DMS53 treated with DMSO at 0.1 percent for 48 hours (cell line): ENCODE results near the gene UROS.

ENCODE experiments used
- DNase-seq: peaks from one replicate; lab custom pipeline; 2025; ENCODE audit not compliant: unreplicated experiment; lab: John Stamatoyannopoulos, UW

UROS gene

GRCh38 chr10:125792342-125793300, 30.4 kb downstream of the UROS start:
- no peak for DNase-seq

GRCh38 chr10:125788156-125789034, 34.7 kb downstream of the UROS start:
- DNase-seq = peak; percentile 3

DNA sequence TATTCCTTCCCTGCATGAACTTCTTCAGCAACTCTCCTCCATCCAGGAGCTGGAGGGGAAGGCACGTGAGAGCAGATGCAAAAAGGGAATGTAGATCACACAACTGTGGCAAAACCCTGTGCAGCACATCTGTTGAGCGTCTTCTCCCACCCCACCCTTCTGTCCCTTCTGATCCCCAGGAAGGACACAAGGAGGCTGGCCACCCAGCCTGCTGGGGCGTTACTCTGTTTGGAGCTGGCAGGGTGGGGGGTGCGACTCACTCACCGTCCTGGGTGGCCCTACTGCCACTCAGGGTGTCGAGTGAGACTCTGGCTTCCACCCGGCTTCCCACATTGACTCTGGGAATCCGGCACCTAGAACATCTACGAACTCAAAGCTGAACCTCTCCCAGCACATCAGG, 37.3 kb downstream of the UROS start:
- DNase-seq = no peak

DNA sequence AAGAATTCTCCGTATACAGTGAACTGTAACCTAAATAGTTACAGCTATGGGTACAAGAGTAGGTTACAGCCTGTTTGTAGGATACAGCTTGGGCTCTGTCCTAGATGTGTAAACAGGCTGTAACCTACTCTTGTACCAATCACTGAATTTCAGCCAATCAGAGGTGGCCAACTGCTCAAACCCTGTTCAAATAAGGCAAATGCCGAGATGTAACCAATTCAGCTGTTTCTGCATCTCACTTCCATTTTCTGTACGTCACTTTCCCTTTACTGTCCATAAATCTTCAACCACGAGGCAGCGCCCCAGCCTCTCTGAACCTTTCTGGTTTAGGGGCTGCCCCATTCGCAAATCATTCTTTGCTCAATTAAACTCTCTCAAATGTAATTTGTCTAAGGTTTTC, 39.1 kb downstream of the UROS start:
- DNase-seq = no peak

- DNase-seq = no peak
Measured at GRCh38 chr10:125783408-125783807, 39.6 kb downstream of the UROS start.

- DNase-seq = no peak
Measured at GRCh38 chr10:125782616-125783015, 40.4 kb downstream of the UROS start.

GRCh38 chr10:125782054-125782453, 41.0 kb downstream of the UROS start:
- no peak for DNase-seq

DNA sequence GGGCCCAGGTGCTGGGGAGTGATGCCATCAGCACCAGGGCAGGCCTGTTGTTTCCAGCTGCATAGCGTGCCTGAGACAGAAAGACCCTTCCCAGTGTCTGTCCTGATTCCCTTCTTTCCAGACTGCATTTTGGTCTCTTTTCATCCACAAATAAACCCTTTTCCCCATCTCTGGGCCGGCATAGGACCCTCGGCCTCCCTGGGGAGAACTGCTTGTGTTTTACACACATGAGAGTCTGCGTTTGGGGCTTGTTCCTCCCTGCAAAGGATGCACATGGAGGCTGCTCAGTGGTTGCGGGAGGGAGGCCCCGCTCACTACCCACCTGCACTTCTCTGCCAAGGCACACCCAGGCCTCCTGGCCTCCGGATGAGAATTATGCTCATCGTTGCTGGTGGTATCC, 41.7 kb downstream of the UROS start:
- no peak for DNase-seq

DNA sequence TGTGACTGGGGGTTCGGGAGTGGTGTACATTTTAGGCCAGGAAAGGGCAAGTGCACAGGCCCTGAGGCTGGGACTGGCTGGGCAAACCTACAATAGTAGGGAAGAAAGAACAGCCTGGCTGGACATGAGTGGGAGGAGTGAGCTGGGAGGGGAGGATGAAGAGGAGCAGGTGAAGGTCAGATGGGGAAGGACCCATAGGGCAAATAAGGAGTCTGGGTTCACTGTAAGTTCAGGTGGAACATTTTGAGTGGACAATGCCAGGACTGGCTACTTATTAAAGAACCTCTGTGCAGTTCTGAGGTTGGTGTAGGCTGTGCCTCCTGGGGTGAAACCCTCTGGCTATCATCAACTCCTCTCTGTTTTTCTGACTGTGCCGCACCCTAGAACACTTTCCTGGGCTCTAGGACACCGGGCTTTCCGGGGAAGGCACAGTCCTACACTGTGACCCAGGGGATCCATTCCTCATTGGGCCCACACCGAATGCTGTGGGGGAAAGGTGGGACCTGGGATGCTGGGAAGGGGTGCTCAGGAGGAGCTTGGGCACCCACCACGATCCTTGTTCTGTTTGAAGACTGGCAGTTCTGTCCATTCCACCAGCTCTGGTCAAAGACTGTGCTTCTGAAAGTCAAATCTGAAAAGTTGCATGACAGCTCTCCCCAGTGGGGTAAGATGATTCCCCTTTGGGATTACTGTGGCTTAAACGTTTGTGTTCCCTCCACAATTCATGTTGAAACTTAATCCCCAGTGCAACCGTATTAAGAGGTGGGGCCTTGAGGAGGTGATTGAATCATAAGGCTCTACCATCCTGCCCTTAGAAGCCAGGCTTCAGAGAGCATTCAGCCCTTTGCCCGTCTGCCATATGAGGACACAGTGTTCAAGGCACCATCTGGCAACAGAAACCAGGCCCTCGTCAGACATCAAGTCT, 43.4 kb downstream of the UROS start:
- no peak for DNase-seq

DNA sequence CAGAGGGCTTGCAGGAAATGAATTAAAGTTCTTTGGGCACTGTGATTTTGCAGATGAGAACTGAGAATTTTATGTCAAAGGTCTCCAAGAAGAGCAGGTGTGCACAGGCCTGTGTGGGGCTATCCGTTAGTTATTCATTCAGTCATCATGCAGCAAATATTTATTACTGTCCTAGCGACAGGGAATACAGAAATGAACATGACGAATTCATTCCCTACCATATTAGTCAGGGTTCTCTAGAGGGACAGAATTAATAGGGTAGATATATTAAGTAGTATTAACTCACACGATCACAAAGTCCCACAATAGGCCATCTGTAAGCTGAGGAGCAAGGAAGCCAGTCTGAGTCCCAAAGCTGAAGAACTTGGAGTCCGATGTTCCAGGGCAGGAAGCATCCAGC, 44.5 kb downstream of the UROS start:
- DNase-seq = no peak

GRCh38 chr10:125777806-125778205, 45.3 kb downstream of the UROS start:
- DNase-seq = no peak

- no peak for DNase-seq
Measured at GRCh38 chr10:125775491-125776106, 47.5 kb downstream of the UROS start, which contains the start of gene MMP21. Gene MMP21, minus strand, starts transcription at chr10:125775821. Its CDS starts 0 bp downstream, at chr10:125775821.

DNA sequence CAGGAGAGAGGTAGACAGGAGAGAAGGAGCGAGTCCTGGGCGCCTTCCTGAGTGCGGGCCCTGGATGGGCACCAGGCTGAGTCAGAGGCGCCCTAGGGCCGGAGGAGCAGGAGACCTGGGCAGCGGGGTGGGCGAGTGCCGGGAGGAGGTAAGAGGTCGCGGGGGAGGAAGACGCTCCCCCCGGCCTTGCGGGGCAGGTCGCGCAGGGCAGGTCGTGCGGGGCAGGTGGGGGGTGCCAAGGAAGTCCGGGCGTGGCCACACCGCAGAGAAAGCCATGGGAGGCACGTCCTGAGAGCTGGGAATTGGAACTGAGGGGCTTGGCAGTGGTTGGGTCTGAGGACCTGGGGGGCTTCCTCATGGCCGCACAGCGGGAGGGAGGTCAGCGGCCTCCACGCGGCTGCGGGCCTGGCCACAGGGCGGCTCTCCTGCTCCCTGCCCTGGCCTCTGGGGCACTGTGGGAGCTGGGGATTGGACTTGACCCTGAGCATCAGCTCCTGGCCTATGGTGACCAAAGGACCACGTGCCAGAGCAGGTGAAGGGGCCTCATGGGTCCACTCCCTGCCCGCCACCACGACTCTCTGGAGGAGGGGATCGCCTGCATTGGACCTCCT, 48.4 kb downstream of the UROS start:
- no peak for DNase-seq

GRCh38 chr10:125773687-125774543, 49.1 kb downstream of the UROS start:
- no peak for DNase-seq

- DNase-seq = no peak
Measured at GRCh38 chr10:125772864-125773180, 50.2 kb downstream of the UROS start.

DNA sequence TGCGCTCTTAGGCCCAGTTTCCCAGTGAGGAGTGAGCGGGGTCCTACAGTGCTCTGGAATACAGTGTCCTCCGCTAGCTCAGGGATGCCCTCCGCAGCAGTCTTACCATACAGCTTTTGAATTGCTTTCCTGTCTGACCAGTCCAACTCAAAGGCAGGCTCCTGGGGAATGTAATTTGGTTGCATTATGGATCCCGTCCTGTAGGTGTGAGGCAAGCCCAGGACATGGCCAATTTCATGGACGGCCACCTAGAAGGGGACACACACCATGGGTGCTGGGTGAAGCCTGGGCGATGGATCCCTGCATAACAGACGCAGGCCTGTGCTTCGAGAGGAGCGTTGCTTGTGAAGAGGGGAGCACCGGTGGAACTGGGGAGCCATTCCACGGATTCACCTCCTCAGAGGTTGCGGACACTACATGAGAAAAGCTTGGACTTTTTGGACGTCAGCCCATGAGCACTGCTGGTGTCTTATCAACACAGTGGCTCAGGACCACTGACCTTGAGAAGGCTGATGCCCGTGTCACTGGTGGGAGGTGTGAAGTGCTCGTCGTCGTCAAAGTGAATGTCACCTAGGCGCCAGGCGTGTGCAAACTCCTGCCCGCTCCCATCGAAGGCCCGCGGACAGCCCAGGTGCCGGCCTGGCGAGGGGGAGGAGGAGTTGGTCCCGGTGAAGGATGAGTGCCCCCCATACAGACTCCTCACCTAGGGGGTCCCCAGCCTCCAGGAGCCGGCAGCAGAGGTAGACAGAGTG, 50.8 kb downstream of the UROS start:
- no peak for DNase-seq

GRCh38 chr10:125770844-125771243, 52.2 kb downstream of the UROS start:
- DNase-seq = no peak

- DNase-seq = no peak
Measured at GRCh38 chr10:125769175-125769574, 53.9 kb downstream of the UROS start.
